ENCODE measurements around the gene TYK2.

- TF ChIP-seq TAF1 (IDR thresholded peaks at IDR 0.05; ENCODE audit: low read depth, low read length) (no peak), POLR2A (IDR thresholded peaks at IDR 0.05; ENCODE audit: low read depth, low read length) (no peak)
These were observed 26.7 kb upstream of the TYK2 start for GRCh38 chr19:10407096-10407495.

Data from GM12891 (cell line).